ENCODE measurements around the gene FOXJ1. TPM values are rescaled to one million over a fixed set of nuclear protein-coding genes. Genes with fewer than 3 reads are reported as not detected.
"Not testable (repeated sequence)": the region's sequence is repeated elsewhere in the genome, so short reads cannot be mapped to it uniquely, and the experiment has no call there.

Gene FOXJ1
- polyA plus RNA-seq (2013, experiment 1 of 2): 3.3 TPM
- 3.5 TPM for polyA plus RNA-seq (2013, experiment 2 of 2)

- Histone ChIP-seq H3K4me1 (ENCODE audit: insufficient read depth, low read length) (peaks cover 55% of the 10 kb centered on the region), H3K4me3 (ENCODE audit: low read length) (peak within 1 kb of the TSS; percentile 60), H3K27me3 (ENCODE audit: insufficient read depth, low read length) (peaks cover 85% of the 10 kb centered on the region), H3K36me3 (ENCODE audit: insufficient read depth, low read length) (no peaks in the 10 kb centered on the region), H3K27ac (ENCODE audit: low read depth, low read length) (no peak within 1 kb of the TSS), H3K9me3 (ENCODE audit: insufficient read depth, low read depth, low read length) (no peaks in the 10 kb centered on the region), H3K9ac (ENCODE audit: low read depth, low read length) (0 out of 2 replicates have a peak within 1 kb of the TSS, but pooled peaks have one; percentile 23)
- under 1% methylated on average over 59 of the region's 59 CpGs for WGBS
These were observed at the start of gene FOXJ1 for GRCh38 chr17:76141212-76142038. TSS of gene FOXJ1 (minus strand) at chr17:76141245. CDS start at chr17:76140395, 850 bp downstream.

GRCh38 chr17:76189741-76190140, 48.7 kb upstream of the FOXJ1 start:
- no peaks in the 10 kb centered on the region for H3K27me3 ChIP-seq (ENCODE audit: insufficient read depth, low read length)

GRCh38 chr17:76189247-76189646, 48.2 kb upstream of the FOXJ1 start:
- Histone ChIP-seq H3K4me3 (ENCODE audit: low read length) (no peak overlapping the region), H3K27ac (ENCODE audit: low read depth, low read length) (no peak overlapping the region), H3K36me3 (ENCODE audit: insufficient read depth, low read length) (no peaks in the 10 kb centered on the region), H3K4me1 (ENCODE audit: insufficient read depth, low read length) (peaks cover 22% of the 10 kb centered on the region), H3K9me3 (ENCODE audit: insufficient read depth, low read depth, low read length) (no peaks in the 10 kb centered on the region), H3K9ac (ENCODE audit: low read depth, low read length) (no peak overlapping the region), H3K27me3 (ENCODE audit: insufficient read depth, low read length) (no peaks in the 10 kb centered on the region)
- over 99% methylated on average over 4 of the region's 4 CpGs for WGBS

More at GRCh38 chr17:76189741-76190140, 48.7 kb upstream of the FOXJ1 start:
- no peak overlapping the region for H3K4me3 ChIP-seq (ENCODE audit: low read length)
- H3K27ac ChIP-seq (ENCODE audit: low read depth, low read length): no peak overlapping the region
- H3K9ac ChIP-seq (ENCODE audit: low read depth, low read length): no peak overlapping the region
- H3K9me3 ChIP-seq (ENCODE audit: insufficient read depth, low read depth, low read length): no peaks in the 10 kb centered on the region
- peaks cover 22% of the 10 kb centered on the region for H3K4me1 ChIP-seq (ENCODE audit: insufficient read depth, low read length)
- no peaks in the 10 kb centered on the region for H3K36me3 ChIP-seq (ENCODE audit: insufficient read depth, low read length)
- WGBS: 88% methylated on average over 4 of the region's 4 CpGs

- WGBS: 88% methylated on average over 4 of the region's 4 CpGs
- Histone ChIP-seq H3K27ac (ENCODE audit: low read depth, low read length) (no peak overlapping the region), H3K9me3 (ENCODE audit: insufficient read depth, low read depth, low read length) (no peaks in the 10 kb centered on the region), H3K4me3 (ENCODE audit: low read length) (no peak overlapping the region), H3K27me3 (ENCODE audit: insufficient read depth, low read length) (no peaks in the 10 kb centered on the region), H3K36me3 (ENCODE audit: insufficient read depth, low read length) (no peaks in the 10 kb centered on the region), H3K4me1 (ENCODE audit: insufficient read depth, low read length) (peaks cover 16% of the 10 kb centered on the region), H3K9ac (ENCODE audit: low read depth, low read length) (no peak overlapping the region)
These were observed 47.4 kb upstream of the FOXJ1 start for GRCh38 chr17:76188213-76189016.

GRCh38 chr17:76186774-76187173, 45.7 kb upstream of the FOXJ1 start:
- H3K4me3 ChIP-seq (ENCODE audit: low read length); H3K9me3 ChIP-seq (ENCODE audit: insufficient read depth, low read depth, low read length); H3K27ac ChIP-seq (ENCODE audit: low read depth, low read length); H3K36me3 ChIP-seq (ENCODE audit: insufficient read depth, low read length); H3K9ac ChIP-seq (ENCODE audit: low read depth, low read length); H3K4me1 ChIP-seq (ENCODE audit: insufficient read depth, low read length); H3K27me3 ChIP-seq (ENCODE audit: insufficient read depth, low read length): not testable (repeated sequence)
- 85% methylated on average over 1 of the region's 2 CpGs for WGBS

GRCh38 chr17:76184290-76184689, 43.2 kb upstream of the FOXJ1 start:
- no peaks in the 10 kb centered on the region for H3K27me3 ChIP-seq (ENCODE audit: insufficient read depth, low read length)
- no peak overlapping the region for H3K27ac ChIP-seq (ENCODE audit: low read depth, low read length)
- H3K4me1 ChIP-seq (ENCODE audit: insufficient read depth, low read length): no peaks in the 10 kb centered on the region
- no peaks in the 10 kb centered on the region for H3K36me3 ChIP-seq (ENCODE audit: insufficient read depth, low read length)
- 100% methylated on average over 1 of the region's 2 CpGs for WGBS
- no peak overlapping the region for H3K4me3 ChIP-seq (ENCODE audit: low read length)
- no peaks in the 10 kb centered on the region for H3K9me3 ChIP-seq (ENCODE audit: insufficient read depth, low read depth, low read length)
- H3K9ac ChIP-seq (ENCODE audit: low read depth, low read length): no peak overlapping the region

- Histone ChIP-seq H3K9ac (ENCODE audit: low read depth, low read length) (no peak overlapping the region), H3K36me3 (ENCODE audit: insufficient read depth, low read length) (no peaks in the 10 kb centered on the region), H3K9me3 (ENCODE audit: insufficient read depth, low read depth, low read length) (no peaks in the 10 kb centered on the region), H3K4me1 (ENCODE audit: insufficient read depth, low read length) (no peaks in the 10 kb centered on the region), H3K4me3 (ENCODE audit: low read length) (no peak overlapping the region), H3K27ac (ENCODE audit: low read depth, low read length) (no peak overlapping the region), H3K27me3 (ENCODE audit: insufficient read depth, low read length) (no peaks in the 10 kb centered on the region)
- WGBS: 23% methylated on average over 9 of the region's 11 CpGs
These were observed 41.1 kb upstream of the FOXJ1 start for GRCh38 chr17:76182016-76182764.

- Histone ChIP-seq H3K9ac (ENCODE audit: low read depth, low read length) (no peak overlapping the region), H3K4me3 (ENCODE audit: low read length) (no peak overlapping the region), H3K27me3 (ENCODE audit: insufficient read depth, low read length) (no peaks in the 10 kb centered on the region), H3K27ac (ENCODE audit: low read depth, low read length) (no peak overlapping the region), H3K4me1 (ENCODE audit: insufficient read depth, low read length) (no peaks in the 10 kb centered on the region), H3K9me3 (ENCODE audit: insufficient read depth, low read depth, low read length) (no peaks in the 10 kb centered on the region), H3K36me3 (ENCODE audit: insufficient read depth, low read length) (no peaks in the 10 kb centered on the region)
- WGBS: 90% methylated on average over 5 of the region's 6 CpGs
These were observed 38.7 kb upstream of the FOXJ1 start for GRCh38 chr17:76179496-76180467.

GRCh38 chr17:76178124-76178523, 37.1 kb upstream of the FOXJ1 start:
- Histone ChIP-seq H3K27me3 (ENCODE audit: insufficient read depth, low read length) (no peaks in the 10 kb centered on the region), H3K4me3 (ENCODE audit: low read length) (no peak overlapping the region), H3K27ac (ENCODE audit: low read depth, low read length) (no peak overlapping the region), H3K9me3 (ENCODE audit: insufficient read depth, low read depth, low read length) (no peaks in the 10 kb centered on the region), H3K9ac (ENCODE audit: low read depth, low read length) (no peak overlapping the region), H3K4me1 (ENCODE audit: insufficient read depth, low read length) (no peaks in the 10 kb centered on the region), H3K36me3 (ENCODE audit: insufficient read depth, low read length) (no peaks in the 10 kb centered on the region)
- 96% methylated on average over 10 of the region's 10 CpGs for WGBS
